Neural cell (in vitro differentiated cells): ENCODE data around the gene VSIR. TPM values are rescaled to one million over a fixed set of nuclear protein-coding genes. Genes with fewer than 3 reads are reported as not detected.

ENCODE experiments used
- H2AFZ ChIP-seq: fragments of 200-600, 300-800 bp; sonication (generic), shearing (Covaris generic); 2 replicates; pipeline ENCODE4 v1.6.0; 2014; ENCODE audit warnings: low read depth, mild to moderate bottlenecking, antibody characterized with exemption, low read length, moderate library complexity
- H3F3A ChIP-seq: fragments of 200-600 bp; shearing (Covaris generic); 2 replicates; pipeline ENCODE4 v1.6.1; 2016; ENCODE audit warnings: mild to moderate bottlenecking, moderate library complexity, mixed read lengths, antibody characterized with exemption, low read length; ENCODE audit not compliant: insufficient read depth, poor library complexity, severe bottlenecking
- H3K27ac ChIP-seq: fragments of 200-600, 300-800 bp; sonication (generic), shearing (Covaris generic); 2 replicates; pipeline ENCODE4 v1.5.1; 2014; ENCODE audit warnings: mild to moderate bottlenecking, low read length, moderate library complexity
- H3K27me3 ChIP-seq: fragments of 300-800, 200-600 bp; sonication (generic), shearing (Covaris generic); 2 replicates; pipeline ENCODE4 v1.6.0; 2014; ENCODE audit warnings: mild to moderate bottlenecking, low read depth, low read length, moderate library complexity; ENCODE audit not compliant: insufficient read depth
- H3K36me3 ChIP-seq: fragments of 300-800, 200-600 bp; sonication (generic), shearing (Covaris generic); 2 replicates; pipeline ENCODE4 v1.5.1; 2014; ENCODE audit warnings: mild to moderate bottlenecking, antibody characterized with exemption, low read length, moderate library complexity; ENCODE audit not compliant: insufficient read depth
- H3K4me2 ChIP-seq: fragments of 300-800, 200-600 bp; sonication (generic), shearing (Covaris generic); 2 replicates; pipeline ENCODE4 v1.6.0; 2014; ENCODE audit warnings: mild to moderate bottlenecking, low read length
- H3K4me3 ChIP-seq: fragments of 300-800, 200-600 bp; sonication (generic), shearing (Covaris generic); 2 replicates; pipeline ENCODE4 v1.5.1; 2014; ENCODE audit warnings: mild to moderate bottlenecking, low read length, moderate library complexity
- H3K79me2 ChIP-seq: fragments of 200-600 bp; shearing (Covaris generic); replicated peaks from 2 replicates; pipeline ENCODE4 v1.6.0; 2014; ENCODE audit warnings: mild to moderate bottlenecking, low read length, moderate library complexity; ENCODE audit not compliant: insufficient read depth
- H3K9ac ChIP-seq: fragments of 300-800, 200-600 bp; sonication (generic), shearing (Covaris generic); 2 replicates; pipeline ENCODE4 v1.6.1; 2016; ENCODE audit warnings: mild to moderate bottlenecking, low read length, mixed read lengths
- H3K9me2 ChIP-seq: fragments of 200-600 bp; shearing (Covaris generic); 2 replicates; pipeline ENCODE4 v1.6.1; 2016; ENCODE audit warnings: mild to moderate bottlenecking, low read length, mixed read lengths; ENCODE audit not compliant: insufficient read depth
- H3K9me3 ChIP-seq: fragments of 200-600, 300-800 bp; sonication (generic), shearing (Covaris generic); 2 replicates; pipeline ENCODE4 v1.6.1; 2016; ENCODE audit warnings: mild to moderate bottlenecking, mixed run types, low read length, moderate library complexity, mixed read lengths
- H4K20me1 ChIP-seq: fragments of 200-600 bp; shearing (Covaris generic); 2 replicates; pipeline ENCODE4 v1.6.1; 2016; ENCODE audit warnings: mild to moderate bottlenecking, mixed run types; ENCODE audit not compliant: insufficient read depth
- EP300 ChIP-seq: fragments of 450-650 bp; conservative IDR thresholded peaks from 2 replicates; pipeline ENCODE4 v1.6.1; 2014; ENCODE audit warnings: antibody characterized with exemption, mild to moderate bottlenecking, moderate library complexity; ENCODE audit not compliant: poor library complexity, severe bottlenecking
- EZH2 ChIP-seq: fragments of 200-600, 300-800 bp; shearing (Covaris generic), sonication (generic); IDR thresholded peaks from 2 replicates; pipeline ENCODE4 v1.6.1; 2014; ENCODE audit warnings: antibody characterized with exemption, low read length, borderline replicate concordance, mild to moderate bottlenecking; ENCODE audit not compliant: insufficient read depth, poor library complexity, severe bottlenecking
- MXI1 ChIP-seq: fragments of 450-650 bp; conservative IDR thresholded peaks from 2 replicates; pipeline ENCODE4 v1.6.1; 2014; ENCODE audit warnings: antibody characterized with exemption, mild to moderate bottlenecking; ENCODE audit not compliant: poor library complexity, severe bottlenecking
- POLR2AphosphoS5 ChIP-seq: IDR thresholded peaks from 2 replicates; pipeline ENCODE4 v1.6.1; 2012
- RAD21 ChIP-seq: fragments of 450-650 bp; conservative IDR thresholded peaks from 2 replicates; pipeline ENCODE4 v1.6.1; 2014; ENCODE audit warnings: antibody characterized with exemption, mild to moderate bottlenecking, moderate library complexity
- SMC3 ChIP-seq: fragments of 450-650 bp; conservative IDR thresholded peaks from 2 replicates; pipeline ENCODE4 v1.6.1; 2014; ENCODE audit warnings: antibody characterized with exemption, mild to moderate bottlenecking, moderate library complexity; ENCODE audit not compliant: poor library complexity
- TAF1 ChIP-seq: IDR thresholded peaks from 2 replicates; pipeline ENCODE4 v1.6.1; 2012; ENCODE audit warnings: low read depth
- polyA plus RNA-seq: library from polyadenylated mRNA; depleted of rRNA; stranded (reverse); fragments of >200 nt; gene quantifications from 2 replicates; pipeline ENCODE4 v1.2.3, GENCODE V29; 2014
- TF ChIP-seq, protein P1 (sequence below): IDR thresholded peaks from 2 replicates; pipeline ENCODE4 v1.6.1; 2012; ENCODE audit warnings: borderline replicate concordance
- TF ChIP-seq, protein P2 (sequence below): fragments of 450-650 bp; IDR thresholded peaks from 2 replicates; pipeline ENCODE4 v1.5.1; 2014; ENCODE audit warnings: antibody characterized with exemption, mild to moderate bottlenecking, moderate library complexity; ENCODE audit not compliant: poor library complexity, severe bottlenecking

VSIR gene
- polyA plus RNA-seq, 1 donor from 2014 or later = not detected

DNA sequence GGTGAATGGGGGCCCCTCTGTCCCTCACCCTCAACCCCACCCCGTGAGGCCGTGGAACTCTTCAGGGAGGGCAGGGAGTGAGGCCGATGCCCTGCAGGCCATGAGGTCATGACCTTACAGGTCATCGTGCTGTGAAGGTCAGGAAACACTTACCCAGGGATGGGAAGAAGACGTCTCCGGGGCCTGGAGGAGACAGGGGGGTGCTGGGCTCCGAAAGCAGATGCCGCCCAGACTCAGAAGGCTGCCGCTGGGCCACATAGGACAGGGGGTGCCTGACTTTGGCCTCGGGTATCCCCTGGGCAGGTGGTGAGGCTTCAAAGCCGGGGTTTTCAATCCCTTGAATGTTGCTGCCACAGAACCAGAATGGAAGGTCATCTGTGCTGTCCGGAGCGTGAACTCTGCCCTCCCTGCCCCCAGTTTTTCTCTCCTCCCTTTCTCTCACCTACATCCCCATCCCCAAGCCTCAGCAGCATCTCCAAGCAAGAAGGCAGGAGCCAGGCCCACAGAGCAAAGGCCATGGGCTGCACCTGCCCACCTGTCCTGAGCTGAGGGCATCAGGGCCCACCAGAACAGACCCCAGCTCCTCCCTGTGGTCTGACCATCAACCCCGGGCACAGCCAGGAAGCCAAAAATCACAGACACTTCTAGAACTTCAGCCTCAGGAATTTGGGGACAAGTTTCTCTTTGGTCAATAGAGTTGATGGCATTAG lies 21.6 kb downstream of the VSIR start:
- Histone ChIP-seq H3K36me3 (no peaks in the 10 kb centered on the region), H2AFZ (no peak overlapping the region), H3K27ac (no peak overlapping the region), H3K9me2 (no peaks in the 10 kb centered on the region), H3K9ac (no peak overlapping the region), H3F3A (no peaks in the 10 kb centered on the region), H3K27me3 (no peaks in the 10 kb centered on the region), H3K4me2 (no peak overlapping the region), H3K9me3 (no peaks in the 10 kb centered on the region), H4K20me1 (no peaks in the 10 kb centered on the region), H3K4me3 (no peak overlapping the region), H3K79me2 (no peaks in the 10 kb centered on the region)
- no peak for TF ChIP-seq SMC3
- no peak for TF ChIP-seq RAD21
- TF ChIP-seq TAF1 = no peak
- TF ChIP-seq, protein P1, sequence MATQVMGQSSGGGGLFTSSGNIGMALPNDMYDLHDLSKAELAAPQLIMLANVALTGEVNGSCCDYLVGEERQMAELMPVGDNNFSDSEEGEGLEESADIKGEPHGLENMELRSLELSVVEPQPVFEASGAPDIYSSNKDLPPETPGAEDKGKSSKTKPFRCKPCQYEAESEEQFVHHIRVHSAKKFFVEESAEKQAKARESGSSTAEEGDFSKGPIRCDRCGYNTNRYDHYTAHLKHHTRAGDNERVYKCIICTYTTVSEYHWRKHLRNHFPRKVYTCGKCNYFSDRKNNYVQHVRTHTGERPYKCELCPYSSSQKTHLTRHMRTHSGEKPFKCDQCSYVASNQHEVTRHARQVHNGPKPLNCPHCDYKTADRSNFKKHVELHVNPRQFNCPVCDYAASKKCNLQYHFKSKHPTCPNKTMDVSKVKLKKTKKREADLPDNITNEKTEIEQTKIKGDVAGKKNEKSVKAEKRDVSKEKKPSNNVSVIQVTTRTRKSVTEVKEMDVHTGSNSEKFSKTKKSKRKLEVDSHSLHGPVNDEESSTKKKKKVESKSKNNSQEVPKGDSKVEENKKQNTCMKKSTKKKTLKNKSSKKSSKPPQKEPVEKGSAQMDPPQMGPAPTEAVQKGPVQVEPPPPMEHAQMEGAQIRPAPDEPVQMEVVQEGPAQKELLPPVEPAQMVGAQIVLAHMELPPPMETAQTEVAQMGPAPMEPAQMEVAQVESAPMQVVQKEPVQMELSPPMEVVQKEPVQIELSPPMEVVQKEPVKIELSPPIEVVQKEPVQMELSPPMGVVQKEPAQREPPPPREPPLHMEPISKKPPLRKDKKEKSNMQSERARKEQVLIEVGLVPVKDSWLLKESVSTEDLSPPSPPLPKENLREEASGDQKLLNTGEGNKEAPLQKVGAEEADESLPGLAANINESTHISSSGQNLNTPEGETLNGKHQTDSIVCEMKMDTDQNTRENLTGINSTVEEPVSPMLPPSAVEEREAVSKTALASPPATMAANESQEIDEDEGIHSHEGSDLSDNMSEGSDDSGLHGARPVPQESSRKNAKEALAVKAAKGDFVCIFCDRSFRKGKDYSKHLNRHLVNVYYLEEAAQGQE = no peak
- no peak for TF ChIP-seq POLR2AphosphoS5
- TF ChIP-seq, protein P2, sequence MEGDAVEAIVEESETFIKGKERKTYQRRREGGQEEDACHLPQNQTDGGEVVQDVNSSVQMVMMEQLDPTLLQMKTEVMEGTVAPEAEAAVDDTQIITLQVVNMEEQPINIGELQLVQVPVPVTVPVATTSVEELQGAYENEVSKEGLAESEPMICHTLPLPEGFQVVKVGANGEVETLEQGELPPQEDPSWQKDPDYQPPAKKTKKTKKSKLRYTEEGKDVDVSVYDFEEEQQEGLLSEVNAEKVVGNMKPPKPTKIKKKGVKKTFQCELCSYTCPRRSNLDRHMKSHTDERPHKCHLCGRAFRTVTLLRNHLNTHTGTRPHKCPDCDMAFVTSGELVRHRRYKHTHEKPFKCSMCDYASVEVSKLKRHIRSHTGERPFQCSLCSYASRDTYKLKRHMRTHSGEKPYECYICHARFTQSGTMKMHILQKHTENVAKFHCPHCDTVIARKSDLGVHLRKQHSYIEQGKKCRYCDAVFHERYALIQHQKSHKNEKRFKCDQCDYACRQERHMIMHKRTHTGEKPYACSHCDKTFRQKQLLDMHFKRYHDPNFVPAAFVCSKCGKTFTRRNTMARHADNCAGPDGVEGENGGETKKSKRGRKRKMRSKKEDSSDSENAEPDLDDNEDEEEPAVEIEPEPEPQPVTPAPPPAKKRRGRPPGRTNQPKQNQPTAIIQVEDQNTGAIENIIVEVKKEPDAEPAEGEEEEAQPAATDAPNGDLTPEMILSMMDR = no peak
- TF ChIP-seq EP300 = no peak
- TF ChIP-seq EZH2 = no peak
- TF ChIP-seq MXI1 = no peak

DNA sequence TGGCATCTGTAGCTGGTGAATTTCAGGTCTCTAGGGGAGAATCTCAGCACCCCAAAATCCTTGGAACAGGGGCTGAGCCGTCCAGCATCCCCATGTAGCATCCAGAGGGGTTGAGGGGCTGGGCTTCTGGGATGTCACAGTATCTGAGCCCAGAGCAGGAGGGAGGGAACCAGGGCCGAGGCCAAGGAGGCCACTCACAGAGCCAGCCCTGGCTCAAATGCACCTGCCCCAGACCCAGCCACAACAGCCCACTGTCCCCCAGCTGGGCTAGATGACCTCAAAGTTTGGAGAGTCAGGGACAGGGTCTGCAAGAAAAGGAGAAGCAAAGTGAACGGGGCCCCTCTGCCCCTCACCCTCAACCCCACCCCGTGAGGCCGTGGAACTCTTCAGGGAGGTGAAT lies 22.3 kb downstream of the VSIR start:
- H3K9me3 ChIP-seq = no peaks in the 10 kb centered on the region
- no peaks in the 10 kb centered on the region for H3K27me3 ChIP-seq
- no peaks in the 10 kb centered on the region for H3K79me2 ChIP-seq
- H4K20me1 ChIP-seq = no peaks in the 10 kb centered on the region
- no peaks in the 10 kb centered on the region for H3K9me2 ChIP-seq
- TF ChIP-seq TAF1 (no peak), RAD21 (no peak), MXI1 (no peak), EP300 (no peak)
- H3K36me3 ChIP-seq = no peaks in the 10 kb centered on the region
- no peak overlapping the region for H3K27ac ChIP-seq
- H3K9ac ChIP-seq = no peak overlapping the region
- no peak overlapping the region for H3K4me2 ChIP-seq
- H3F3A ChIP-seq = no peaks in the 10 kb centered on the region
- H3K4me3 ChIP-seq = no peak overlapping the region
- H2AFZ ChIP-seq = no peak overlapping the region
